Heart left ventricle (tissue), 16 donors: Measurements from ENCODE around the gene RUNX1. TPM values are rescaled to one million over a fixed set of nuclear protein-coding genes. Genes with fewer than 3 reads are reported as not detected.

Experiments
- ATAC-seq, 4 donors: fragments of 200-7000 bp; cut with Tn5 transposase; one replicate each; pipeline ENCODE4 v1.9.1; 2020 to 2022; ENCODE audit warnings: moderate library complexity in 4 of 4, mild to moderate bottlenecking in 3 of 4, moderate number of reproducible peaks in 1 of 4
- DNase-seq, 5 donors: peaks; one replicate each; pipeline ENCODE4 v3.0.0-alpha.2; 2020
- H3K27ac ChIP-seq, 12 donors: fragments of 200-600 bp; sonication (generic) in 4 of 12; one replicate each; pipeline versions ENCODE4 v1.5.0 to v1.8.0; 2016 to 2022; ENCODE audit warnings: mild to moderate bottlenecking in 2 of 12
- H3K27me3 ChIP-seq, 9 donors: fragments of 200-600 bp; sonication (generic) in 2 of 9; one replicate each; pipeline versions ENCODE4 v1.5.1 to v1.8.0; 2016 to 2022; ENCODE audit warnings: mild to moderate bottlenecking in 3 of 9
- H3K36me3 ChIP-seq, 9 donors: fragments of 200-600 bp; sonication (generic) in 2 of 9; one replicate each; pipeline versions ENCODE4 v1.5.0 to v1.8.0; 2018 to 2022; ENCODE audit warnings: mild to moderate bottlenecking in 2 of 9
- H3K4me1 ChIP-seq, 12 donors: fragments of 200-600 bp; sonication (generic) in 4 of 12; one replicate each; pipeline versions ENCODE4 v1.5.0 to v1.8.0; 2016 to 2022; ENCODE audit warnings: mild to moderate bottlenecking in 3 of 12
- H3K4me3 ChIP-seq, 12 donors: fragments of 200-600 bp; sonication (generic) in 4 of 12; one replicate each; pipeline versions ENCODE4 v1.5.0 to v1.8.0; 2017 to 2022; ENCODE audit warnings: mild to moderate bottlenecking in 9 of 12, moderate library complexity in 4 of 12
- H3K9me3 ChIP-seq, 12 donors: fragments of 200-600 bp; sonication (generic) in 4 of 12; one replicate each; pipeline versions ENCODE4 v1.5.0 to v1.8.0; 2016 to 2022; ENCODE audit warnings: mild to moderate bottlenecking in 1 of 12
- CTCF ChIP-seq, 12 donors: fragments of 200-600 bp; sonication (generic) in 4 of 12; IDR thresholded peaks; one replicate each; pipeline versions ENCODE4 v1.5.0 to v1.8.0; 2018 to 2022; ENCODE audit warnings: antibody characterized with exemption in 12 of 12, mild to moderate bottlenecking in 5 of 12
- POLR2A ChIP-seq, 2 donors: fragments of 450-650 bp; IDR thresholded peaks; one replicate each; pipeline ENCODE4 v1.6.1; 2017; ENCODE audit warnings: antibody characterized with exemption in 2 of 2, mild to moderate bottlenecking in 2 of 2, moderate library complexity in 2 of 2
- WGBS, 4 donors: extraction: QIAGEN DNeasy Blood & Tissue Kit in 2 of 4; methylation state at CpG; one replicate each; pipeline versions ENCODE4 v1.1.5 to v1.1.7; 2013 to 2018; 5-methylcytosine and 5-hydroxymethylcytosine counted together
- intact Hi-C, 10 donors: fragments of 100-400 bp; cut with DNase I; formaldehyde crosslinking; loops; one replicate each; pipeline versions ENCODE4 v1.11.1 to v1.14.2; 2022
- polyA plus RNA-seq, 2 donors: library from polyadenylated mRNA; stranded (reverse); fragments of 200-250 nt; gene quantifications; one replicate each; pipeline ENCODE4 v1.2.3, GENCODE V29; 2013
- total RNA-seq, 9 donors: library from RNA; depleted of rRNA in 2 of 9; stranded (reverse); fragments of >200 nt in 2 of 9; fragmentation: NEBNext Ultra II Directional in 3 of 9; extraction: Animal tissue kit (Norgen Biotek cat#: 25700) in 3 of 9; gene quantifications; one replicate each; pipeline versions ENCODE4 v1.1.0 to v1.2.4, GENCODE V29; 2016 to 2023
- donor health status: ischemic (EF 13 %, LVEDD 7.1; RV severe dilation, severe dysfunction).
- donor health status: healthy with polysubstance abuse.
- donor health status: DM: no; HTN: yes; CAD: no.
- donor health status: DM: no; HTN: no; CAD: no.
- donor health status: ischemic (EF 25% LVEDD 6.9; RV normal size, moderate dysfunction).
- donor health status: ischemic (EF 25% LVEDD 5.7; RV mildly dilated, moderate dysfunction).
- donor health status: healthy.
- donor health status: DM: yes; HTN: yes; CAD: no.
- donor health status: ischemic (EF 35%, LVEDD 5.7; RV mildly dilated, moderate dysfunction).
- donor health status: nonischemic (EF 11% LVEDD 7.7; RV severe dilation, severe dysfunction).
- donor health status: DM: yes; HTN: yes; CAD: no.
- donor health status: PGD.
- donor health status: ischemic (EF 29% LVEDD 5.4; RV normal size, mild dysfunction).
- donor health status: nonischemic (EF 23%, LVEDD 6.1; RV moderate dilation, normal function).

RUNX1 gene
- total and polyA plus RNA-seq, 11 donors = 0.61 to 54.5 (median 4.1) TPM

GRCh38 chr21:34924771-34925419, 124.2 kb downstream of the RUNX1 start:
- Histone ChIP-seq H3K27me3 (peaks cover 0 to 9% (median 0%) of the 10 kb centered on the region in 9 donors), H3K4me3 (no peak overlapping the region), H3K27ac (no peak overlapping the region), H3K4me1 (peaks cover 0 to 10% (median 0%) of the 10 kb centered on the region in 12 donors), H3K36me3 (no peaks in the 10 kb centered on the region), H3K9me3 (no peaks in the 10 kb centered on the region)
- ATAC-seq (no peak), DNase-seq (no peak)
- no peak for TF ChIP-seq POLR2A (IDR thresholded peaks at IDR 0.05)
- no peak for TF ChIP-seq CTCF (IDR thresholded peaks at IDR 0.05)
- intact Hi-C loops = no loop called here
- WGBS, 4 donors = 77 to 91% (median 89%) methylated on average over 1 of the region's 1 CpG

- H3K4me1 ChIP-seq = peaks cover 0 to 10% (median 0%) of the 10 kb centered on the region in 12 donors
- TF ChIP-seq POLR2A (IDR thresholded peaks at IDR 0.05) (no peak), CTCF (IDR thresholded peaks at IDR 0.05) (no peak)
- ATAC-seq (no peak), DNase-seq (no peak)
- H3K9me3 ChIP-seq = no peaks in the 10 kb centered on the region
- no peak overlapping the region for H3K4me3 ChIP-seq
- no peak overlapping the region for H3K27ac ChIP-seq
- H3K27me3 ChIP-seq = peaks cover 0 to 9% (median 0%) of the 10 kb centered on the region in 9 donors
- no peaks in the 10 kb centered on the region for H3K36me3 ChIP-seq
- intact Hi-C loops = no loop called here
- 76 to 83% (median 82%) methylated on average over 3 of the region's 3 CpGs for whole genome bisulfite sequencing, 4 donors
Measured at GRCh38 chr21:34924194-34924593, 124.9 kb downstream of the RUNX1 start.

GRCh38 chr21:34923626-34924025, 125.5 kb downstream of the RUNX1 start:
- Histone ChIP-seq H3K4me3 (no peak overlapping the region), H3K27ac (no peak overlapping the region), H3K27me3 (peaks cover 0 to 9% (median 0%) of the 10 kb centered on the region in 9 donors), H3K36me3 (no peaks in the 10 kb centered on the region), H3K4me1 (peaks cover 0 to 10% (median 0%) of the 10 kb centered on the region in 12 donors), H3K9me3 (no peaks in the 10 kb centered on the region)
- ATAC-seq (no peak), DNase-seq (no peak)
- no peak for TF ChIP-seq CTCF (IDR thresholded peaks at IDR 0.05)
- TF ChIP-seq POLR2A (IDR thresholded peaks at IDR 0.05) = no peak
- intact Hi-C loops = no loop called here
- WGBS, 4 donors = 89 to 95% (median 91%) methylated on average over 4 of the region's 4 CpGs

GRCh38 chr21:34923202-34923601, 125.9 kb downstream of the RUNX1 start:
- Histone ChIP-seq H3K36me3 (no peaks in the 10 kb centered on the region), H3K9me3 (no peaks in the 10 kb centered on the region), H3K4me1 (peaks cover 0 to 10% (median 0%) of the 10 kb centered on the region in 12 donors), H3K4me3 (no peak overlapping the region), H3K27me3 (peaks cover 0 to 6% (median 0%) of the 10 kb centered on the region in 9 donors), H3K27ac (no peak overlapping the region)
- DNase-seq (no peak), ATAC-seq (no peak)
- intact Hi-C loops = no loop called here
- TF ChIP-seq CTCF (IDR thresholded peaks at IDR 0.05) = no peak
- TF ChIP-seq POLR2A (IDR thresholded peaks at IDR 0.05) = no peak
- 76 to 82% (median 78%) methylated on average over 4 of the region's 4 CpGs for WGBS, 4 donors
